ENCODE data around the gene DAPK3.

GRCh38 chr19:3969435-3970312, 1.2 kb downstream of the DAPK3 start:
- TF ChIP-seq CTCF (IDR thresholded peaks at IDR 0.05) = no peak
- TF ChIP-seq POLR2A (IDR thresholded peaks at IDR 0.05) = no peak
